ENCODE results near the gene SNX7.

DNA sequence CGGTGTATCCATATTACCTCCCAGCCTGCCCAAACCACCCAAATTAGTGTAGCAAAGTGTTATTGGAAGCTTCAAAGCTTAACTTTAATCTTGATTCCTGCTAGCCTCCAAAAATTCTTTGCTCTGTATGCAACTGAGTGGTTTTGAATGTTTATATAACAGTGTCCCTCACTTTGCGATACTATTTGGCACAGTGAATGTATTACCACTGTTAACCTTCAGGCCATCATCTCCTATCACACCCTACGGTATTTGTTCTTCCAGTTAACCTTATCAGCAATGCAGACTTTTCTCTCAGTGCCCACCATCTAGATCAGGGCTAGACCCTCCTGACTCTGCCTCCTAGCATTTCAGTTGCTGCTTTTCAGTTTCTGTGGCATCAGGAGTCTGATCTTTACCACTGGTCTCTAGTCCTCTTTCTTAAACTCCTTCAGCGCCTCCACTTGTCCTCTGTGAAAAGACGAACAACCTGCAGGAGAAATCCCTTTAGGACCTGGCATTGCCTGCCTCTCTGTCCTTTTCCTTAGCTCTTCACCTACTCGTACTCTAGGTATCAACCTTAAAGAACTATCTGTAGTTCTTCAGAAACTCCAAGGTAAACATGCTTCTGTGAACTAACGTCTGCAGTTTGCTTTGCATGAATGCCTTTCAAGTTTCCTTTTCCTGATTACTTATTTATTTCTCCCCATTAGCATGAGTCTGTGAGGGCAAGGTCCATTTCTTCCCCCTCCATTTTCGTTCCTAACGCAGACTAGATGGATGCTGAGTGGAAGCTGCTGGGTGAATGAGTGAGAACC, 71.7 kb downstream of the SNX7 start:
- no peak for TF ChIP-seq TAF1 (IDR thresholded peaks at IDR 0.05; ENCODE audit: low read depth)
- no peak for TF ChIP-seq RAD21 (IDR thresholded peaks at IDR 0.05; ENCODE audit: low read depth)
- no peak for TF ChIP-seq TEAD4 (IDR thresholded peaks at IDR 0.05)
- TF ChIP-seq, protein P1, sequence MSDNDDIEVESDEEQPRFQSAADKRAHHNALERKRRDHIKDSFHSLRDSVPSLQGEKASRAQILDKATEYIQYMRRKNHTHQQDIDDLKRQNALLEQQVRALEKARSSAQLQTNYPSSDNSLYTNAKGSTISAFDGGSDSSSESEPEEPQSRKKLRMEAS (IDR thresholded peaks at IDR 0.05), result no peak
- TF ChIP-seq, protein P2, sequence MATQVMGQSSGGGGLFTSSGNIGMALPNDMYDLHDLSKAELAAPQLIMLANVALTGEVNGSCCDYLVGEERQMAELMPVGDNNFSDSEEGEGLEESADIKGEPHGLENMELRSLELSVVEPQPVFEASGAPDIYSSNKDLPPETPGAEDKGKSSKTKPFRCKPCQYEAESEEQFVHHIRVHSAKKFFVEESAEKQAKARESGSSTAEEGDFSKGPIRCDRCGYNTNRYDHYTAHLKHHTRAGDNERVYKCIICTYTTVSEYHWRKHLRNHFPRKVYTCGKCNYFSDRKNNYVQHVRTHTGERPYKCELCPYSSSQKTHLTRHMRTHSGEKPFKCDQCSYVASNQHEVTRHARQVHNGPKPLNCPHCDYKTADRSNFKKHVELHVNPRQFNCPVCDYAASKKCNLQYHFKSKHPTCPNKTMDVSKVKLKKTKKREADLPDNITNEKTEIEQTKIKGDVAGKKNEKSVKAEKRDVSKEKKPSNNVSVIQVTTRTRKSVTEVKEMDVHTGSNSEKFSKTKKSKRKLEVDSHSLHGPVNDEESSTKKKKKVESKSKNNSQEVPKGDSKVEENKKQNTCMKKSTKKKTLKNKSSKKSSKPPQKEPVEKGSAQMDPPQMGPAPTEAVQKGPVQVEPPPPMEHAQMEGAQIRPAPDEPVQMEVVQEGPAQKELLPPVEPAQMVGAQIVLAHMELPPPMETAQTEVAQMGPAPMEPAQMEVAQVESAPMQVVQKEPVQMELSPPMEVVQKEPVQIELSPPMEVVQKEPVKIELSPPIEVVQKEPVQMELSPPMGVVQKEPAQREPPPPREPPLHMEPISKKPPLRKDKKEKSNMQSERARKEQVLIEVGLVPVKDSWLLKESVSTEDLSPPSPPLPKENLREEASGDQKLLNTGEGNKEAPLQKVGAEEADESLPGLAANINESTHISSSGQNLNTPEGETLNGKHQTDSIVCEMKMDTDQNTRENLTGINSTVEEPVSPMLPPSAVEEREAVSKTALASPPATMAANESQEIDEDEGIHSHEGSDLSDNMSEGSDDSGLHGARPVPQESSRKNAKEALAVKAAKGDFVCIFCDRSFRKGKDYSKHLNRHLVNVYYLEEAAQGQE (IDR thresholded peaks at IDR 0.05; ENCODE audit: low read depth), result no peak
- TF ChIP-seq, protein P3, sequence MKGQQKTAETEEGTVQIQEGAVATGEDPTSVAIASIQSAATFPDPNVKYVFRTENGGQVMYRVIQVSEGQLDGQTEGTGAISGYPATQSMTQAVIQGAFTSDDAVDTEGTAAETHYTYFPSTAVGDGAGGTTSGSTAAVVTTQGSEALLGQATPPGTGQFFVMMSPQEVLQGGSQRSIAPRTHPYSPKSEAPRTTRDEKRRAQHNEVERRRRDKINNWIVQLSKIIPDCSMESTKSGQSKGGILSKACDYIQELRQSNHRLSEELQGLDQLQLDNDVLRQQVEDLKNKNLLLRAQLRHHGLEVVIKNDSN (IDR thresholded peaks at IDR 0.05), result no peak
- no peak for TF ChIP-seq EP300 (IDR thresholded peaks at IDR 0.05; ENCODE audit: borderline replicate concordance)
- TF ChIP-seq CEBPB (IDR thresholded peaks at IDR 0.05), result no peak
- TF ChIP-seq FOXM1 (IDR thresholded peaks at IDR 0.05; ENCODE audit: borderline replicate concordance, low read depth), result no peak

Measured in Ishikawa (cell line).